Skeletal muscle tissue (tissue), 4 donors: Measurements from ENCODE around the gene MAP1LC3B. TPM values are rescaled to one million over a fixed set of nuclear protein-coding genes. Genes with fewer than 3 reads are reported as not detected.

ENCODE experiments used
- H3K27ac ChIP-seq: one replicate; pipeline ENCODE4 v1.7.0; 2013; ENCODE audit warnings: mild to moderate bottlenecking, low read depth, low read length, inconsistent platforms
- H3K27me3 ChIP-seq, 3 donors: one replicate each; pipeline ENCODE4 v1.7.0; 2013; ENCODE audit warnings: low read length in 3 of 3; ENCODE audit not compliant: control insufficient read depth in 3 of 3, insufficient read depth in 3 of 3
- H3K36me3 ChIP-seq, 3 donors: one replicate each; pipeline ENCODE4 v1.7.0; 2013; ENCODE audit warnings: low read length in 3 of 3; ENCODE audit not compliant: control insufficient read depth in 3 of 3, insufficient read depth in 3 of 3
- H3K4me1 ChIP-seq, 3 donors: one replicate each; pipeline ENCODE4 v1.7.0; 2013; ENCODE audit warnings: low read length in 3 of 3, mild to moderate bottlenecking in 3 of 3; ENCODE audit not compliant: control insufficient read depth in 3 of 3, insufficient read depth in 3 of 3
- H3K4me3 ChIP-seq, 3 donors: one replicate each; pipeline ENCODE4 v1.7.0; 2013; ENCODE audit warnings: low read length in 3 of 3
- H3K9ac ChIP-seq, 3 donors: one replicate each; pipeline ENCODE4 v1.7.0; 2013; ENCODE audit warnings: low read length in 3 of 3, mild to moderate bottlenecking in 3 of 3, moderate library complexity in 2 of 3, low read depth in 1 of 3
- H3K9me3 ChIP-seq, 3 donors: one replicate each; pipeline ENCODE4 v1.7.0; 2013; ENCODE audit warnings: low read length in 3 of 3; ENCODE audit not compliant: control insufficient read depth in 3 of 3
- total RNA-seq: library from RNA; depleted of rRNA; stranded (reverse); fragments of >200 nt; gene quantifications from one replicate; pipeline ENCODE4 v1.2.3, GENCODE V29; 2014
- donor health status: Osteomylitis.

MAP1LC3B gene
- total RNA-seq, 1 donor from 2014 or later = 20.9 TPM

DNA sequence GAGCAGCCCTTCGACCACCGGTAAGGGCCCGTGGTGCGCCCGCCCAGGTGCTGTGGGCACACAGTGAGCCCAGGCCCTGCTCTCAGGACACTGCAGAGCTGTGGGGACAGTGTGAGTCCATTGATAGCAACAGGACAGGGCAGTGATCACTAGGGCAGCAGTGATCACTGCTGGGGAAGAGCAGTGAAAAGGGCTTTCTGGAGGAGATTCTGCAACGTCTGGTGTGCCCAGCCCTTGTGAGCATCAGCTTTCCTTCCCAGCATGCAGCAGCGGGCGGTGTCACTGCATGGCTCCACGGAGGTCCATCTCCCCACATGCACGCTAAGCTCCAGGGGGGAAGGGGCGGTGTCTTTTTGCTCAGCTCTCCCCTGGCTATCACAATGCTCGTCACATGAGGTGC lies 32.1 kb downstream of the MAP1LC3B start:
- Histone ChIP-seq H3K9me3 (no peaks in the 10 kb centered on the region), H3K27me3 (no peaks in the 10 kb centered on the region), H3K9ac (no peak overlapping the region), H3K4me1 (no peaks in the 10 kb centered on the region), H3K4me3 (no peak overlapping the region), H3K36me3 (peaks cover 34 to 45% (median 34%) of the 10 kb centered on the region in 3 donors), H3K27ac (no peak overlapping the region)

DNA sequence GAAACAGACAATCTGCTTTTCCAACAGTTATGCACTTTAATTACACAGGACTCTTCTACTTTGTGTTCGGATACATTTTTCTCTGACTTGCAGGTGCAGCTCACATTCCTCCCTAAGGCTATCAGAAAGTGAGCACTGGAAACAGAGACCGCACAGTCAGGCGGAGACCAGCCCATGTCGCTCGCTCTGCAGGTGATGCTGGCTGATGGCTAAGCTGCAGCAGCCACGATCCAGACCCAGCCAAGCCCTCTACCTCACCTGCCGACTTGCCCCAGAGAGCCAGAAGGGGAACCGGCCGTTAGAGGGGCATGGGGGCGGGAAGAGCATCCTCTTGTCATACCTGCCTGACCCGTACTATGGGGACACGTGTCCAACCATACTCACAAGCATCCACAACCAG lies 33.8 kb downstream of the MAP1LC3B start:
- Histone ChIP-seq H3K36me3 (peaks cover 25 to 31% (median 26%) of the 10 kb centered on the region in 3 donors), H3K4me3 (no peak overlapping the region)

DNA sequence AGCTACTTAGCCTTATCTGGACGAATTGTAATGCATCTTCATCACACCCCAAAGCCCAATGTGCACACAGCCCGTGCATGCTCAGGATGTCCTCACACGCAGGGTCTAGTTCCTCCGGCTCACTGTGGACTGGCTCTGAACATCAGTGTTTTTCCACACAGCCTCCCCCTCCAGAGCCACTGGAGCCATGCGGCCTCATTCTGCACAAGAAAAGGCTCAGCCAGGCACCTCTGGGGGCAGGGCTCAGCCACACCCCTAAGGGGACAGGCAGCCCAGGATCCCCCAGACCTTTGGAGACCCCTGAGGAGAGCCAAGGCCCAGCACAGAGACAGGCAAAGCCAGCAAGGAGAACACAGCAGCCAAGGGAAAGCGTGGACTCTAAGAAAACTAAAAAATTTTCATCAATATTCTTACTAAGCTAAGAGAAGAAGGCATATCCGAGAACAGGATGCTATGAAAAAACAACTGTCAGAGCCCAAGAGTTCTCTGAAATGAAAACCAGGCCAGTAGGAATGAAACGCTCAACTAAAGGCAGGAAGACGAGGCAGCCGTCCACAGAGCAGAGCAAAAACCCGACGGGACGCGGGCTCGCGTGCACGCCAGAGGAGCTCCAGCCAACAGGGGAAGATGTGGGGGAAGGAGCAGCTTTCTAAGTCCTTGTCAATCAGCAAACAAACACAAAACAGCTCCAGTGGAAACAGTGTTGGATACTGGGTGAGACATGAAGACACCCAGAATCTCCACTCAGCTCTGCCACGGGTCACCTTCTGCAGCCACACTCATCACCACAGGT lies 34.5 kb downstream of the MAP1LC3B start:
- Histone ChIP-seq H3K9me3 (no peaks in the 10 kb centered on the region), H3K9ac (no peak overlapping the region), H3K36me3 (peaks cover 18 to 28% (median 25%) of the 10 kb centered on the region in 3 donors)

More for the DNA sequence above, 33.8 kb downstream of the MAP1LC3B start:
- Histone ChIP-seq H3K27ac (no peak overlapping the region), H3K27me3 (no peaks in the 10 kb centered on the region), H3K9me3 (no peaks in the 10 kb centered on the region), H3K4me1 (no peaks in the 10 kb centered on the region), H3K9ac (no peak overlapping the region)

DNA sequence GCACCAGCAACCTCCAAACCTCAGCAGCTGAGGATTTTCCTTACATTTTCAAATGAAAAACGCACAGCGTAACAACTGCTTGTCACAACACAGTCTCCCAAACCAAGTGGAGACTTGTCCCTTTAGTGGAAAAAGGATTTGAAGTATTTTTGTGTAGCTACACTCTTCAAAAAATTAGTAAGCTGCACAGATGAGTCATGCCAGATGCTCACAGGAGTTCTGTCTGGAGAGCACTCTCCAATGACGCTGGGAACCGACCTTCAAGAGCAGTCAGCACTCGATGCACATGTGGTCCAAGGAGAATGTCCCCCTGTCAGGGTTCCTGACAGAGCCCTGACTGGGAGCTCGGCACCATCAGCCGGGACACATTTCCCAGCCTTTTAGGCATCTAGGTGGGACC lies 39.8 kb downstream of the MAP1LC3B start:
- peaks cover 7 to 18% (median 13%) of the 10 kb centered on the region in 3 donors for H3K4me1 ChIP-seq
- H3K4me3 ChIP-seq = no peak overlapping the region
- H3K27me3 ChIP-seq = no peaks in the 10 kb centered on the region
- no peak overlapping the region for H3K9ac ChIP-seq
- H3K9me3 ChIP-seq = no peaks in the 10 kb centered on the region
- H3K36me3 ChIP-seq = peaks cover 4 to 14% (median 12%) of the 10 kb centered on the region in 3 donors
- H3K27ac ChIP-seq = no peak overlapping the region

More for the DNA sequence above, 34.5 kb downstream of the MAP1LC3B start:
- H3K4me3 ChIP-seq = no peak overlapping the region
- no peaks in the 10 kb centered on the region for H3K4me1 ChIP-seq
- no peaks in the 10 kb centered on the region for H3K27me3 ChIP-seq
- no peak overlapping the region for H3K27ac ChIP-seq

DNA sequence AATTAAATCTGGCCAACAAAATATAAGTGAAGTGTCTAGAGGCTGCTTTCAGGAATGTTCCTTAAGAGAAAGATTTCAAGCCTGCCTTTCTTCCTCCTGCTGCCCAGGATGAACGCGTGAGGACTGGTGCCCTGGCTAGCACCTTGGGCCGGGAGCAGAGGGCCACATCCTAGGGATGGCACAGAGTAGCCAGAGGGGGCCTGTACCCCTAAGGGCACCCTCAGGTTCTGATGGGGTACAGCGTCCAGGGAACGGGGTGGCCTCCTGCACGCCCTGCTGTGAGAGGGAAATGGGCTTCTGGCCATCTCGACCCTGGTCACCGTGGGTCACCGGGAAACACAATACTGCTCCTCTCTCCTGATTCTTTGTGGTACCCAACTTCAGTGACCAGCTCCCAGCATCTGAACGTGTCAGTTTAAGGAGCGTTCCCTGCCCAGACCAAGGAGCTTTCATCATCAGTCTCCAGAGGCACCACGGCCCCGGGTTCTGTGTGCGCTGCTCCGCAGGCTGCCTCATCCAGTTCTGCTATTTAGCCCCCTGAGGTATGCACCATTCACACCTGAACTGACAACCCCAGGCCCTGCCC lies 40.3 kb downstream of the MAP1LC3B start:
- Histone ChIP-seq H3K27me3 (no peaks in the 10 kb centered on the region), H3K27ac (no peak overlapping the region), H3K4me3 (no peak overlapping the region), H3K9ac (no peak overlapping the region), H3K9me3 (no peaks in the 10 kb centered on the region), H3K36me3 (peaks cover 4 to 13% (median 12%) of the 10 kb centered on the region in 3 donors), H3K4me1 (peaks cover 7 to 18% (median 13%) of the 10 kb centered on the region in 3 donors)

DNA sequence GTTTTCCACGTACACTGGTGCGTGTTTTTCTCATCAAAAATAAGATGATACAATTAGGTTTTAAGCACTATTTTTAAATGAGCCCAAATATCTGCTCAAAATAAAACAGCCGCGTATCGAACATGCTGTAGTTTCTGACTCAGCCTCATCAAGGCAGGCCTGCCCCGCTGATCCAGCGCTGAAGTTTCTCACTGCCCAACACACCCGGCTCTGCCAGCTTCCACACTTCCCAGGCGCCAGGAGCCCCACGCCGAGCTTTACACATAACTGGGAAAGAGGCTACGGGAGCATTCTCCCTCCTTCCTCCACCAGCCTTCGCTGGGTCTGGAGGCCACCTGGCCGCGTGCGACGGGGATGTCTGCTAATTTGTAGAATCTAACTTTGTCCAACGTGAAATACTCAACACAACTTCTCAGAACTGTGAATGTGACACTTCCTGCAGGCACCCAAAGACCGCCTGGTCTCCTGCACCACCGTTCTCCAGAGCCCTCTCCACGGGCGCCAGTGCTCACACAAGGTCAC lies 42.1 kb downstream of the MAP1LC3B start:
- no peaks in the 10 kb centered on the region for H3K9me3 ChIP-seq
- no peaks in the 10 kb centered on the region for H3K27me3 ChIP-seq
- H3K4me3 ChIP-seq = no peak overlapping the region
- peaks cover 4 to 11% (median 9%) of the 10 kb centered on the region in 3 donors for H3K36me3 ChIP-seq
- no peak overlapping the region for H3K27ac ChIP-seq
- peaks cover 7 to 18% (median 13%) of the 10 kb centered on the region in 3 donors for H3K4me1 ChIP-seq
- H3K9ac ChIP-seq = no peak overlapping the region

DNA sequence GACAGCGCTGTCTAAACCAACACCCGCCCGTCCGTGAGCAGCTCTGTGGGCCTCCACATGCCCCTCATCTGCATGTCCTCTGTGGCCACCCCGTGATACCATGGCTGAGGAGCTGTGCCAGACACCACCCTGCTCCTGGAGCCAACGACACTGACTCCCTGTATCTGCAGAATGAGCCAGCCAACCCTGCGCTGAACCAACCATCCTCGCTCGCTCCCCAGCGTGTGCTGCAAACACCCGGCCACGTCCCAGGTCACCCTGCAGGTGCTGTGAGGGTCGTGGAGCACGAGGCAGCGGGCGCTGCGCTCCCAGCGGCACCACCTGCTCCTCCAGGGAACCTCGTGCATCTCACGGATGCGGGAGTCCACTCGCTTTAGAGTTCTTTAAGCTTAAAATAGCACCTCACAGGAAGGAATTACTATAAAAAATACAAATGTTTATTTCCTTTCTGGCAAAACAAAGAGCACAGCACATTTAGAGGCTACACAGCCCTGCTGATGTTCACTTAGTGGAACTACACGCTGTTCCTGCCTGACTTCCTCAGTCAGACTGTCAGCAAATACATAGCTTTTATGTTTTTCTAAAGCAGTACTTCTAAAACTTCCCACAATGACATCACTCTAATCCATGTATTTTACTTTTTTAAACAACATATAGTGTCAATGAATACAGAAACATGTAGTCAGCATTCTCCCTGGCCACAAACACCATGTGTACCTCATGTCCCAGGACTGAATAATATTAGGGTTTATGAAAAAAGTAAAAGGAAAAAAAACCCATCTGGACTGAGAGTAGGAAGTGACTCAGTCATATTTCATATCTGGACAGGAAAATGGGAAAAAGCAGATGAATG lies 43.5 kb downstream of the MAP1LC3B start:
- Histone ChIP-seq H3K4me1 (peaks cover 7 to 18% (median 13%) of the 10 kb centered on the region in 3 donors), H3K9me3 (no peaks in the 10 kb centered on the region), H3K27me3 (no peaks in the 10 kb centered on the region), H3K9ac (no peak overlapping the region), H3K27ac (peak overlapping the region; percentile 45), H3K36me3 (peaks cover 4 to 11% (median 9%) of the 10 kb centered on the region in 3 donors), H3K4me3 (peak overlapping the region in 1 of 3 donors; percentile 37)

DNA sequence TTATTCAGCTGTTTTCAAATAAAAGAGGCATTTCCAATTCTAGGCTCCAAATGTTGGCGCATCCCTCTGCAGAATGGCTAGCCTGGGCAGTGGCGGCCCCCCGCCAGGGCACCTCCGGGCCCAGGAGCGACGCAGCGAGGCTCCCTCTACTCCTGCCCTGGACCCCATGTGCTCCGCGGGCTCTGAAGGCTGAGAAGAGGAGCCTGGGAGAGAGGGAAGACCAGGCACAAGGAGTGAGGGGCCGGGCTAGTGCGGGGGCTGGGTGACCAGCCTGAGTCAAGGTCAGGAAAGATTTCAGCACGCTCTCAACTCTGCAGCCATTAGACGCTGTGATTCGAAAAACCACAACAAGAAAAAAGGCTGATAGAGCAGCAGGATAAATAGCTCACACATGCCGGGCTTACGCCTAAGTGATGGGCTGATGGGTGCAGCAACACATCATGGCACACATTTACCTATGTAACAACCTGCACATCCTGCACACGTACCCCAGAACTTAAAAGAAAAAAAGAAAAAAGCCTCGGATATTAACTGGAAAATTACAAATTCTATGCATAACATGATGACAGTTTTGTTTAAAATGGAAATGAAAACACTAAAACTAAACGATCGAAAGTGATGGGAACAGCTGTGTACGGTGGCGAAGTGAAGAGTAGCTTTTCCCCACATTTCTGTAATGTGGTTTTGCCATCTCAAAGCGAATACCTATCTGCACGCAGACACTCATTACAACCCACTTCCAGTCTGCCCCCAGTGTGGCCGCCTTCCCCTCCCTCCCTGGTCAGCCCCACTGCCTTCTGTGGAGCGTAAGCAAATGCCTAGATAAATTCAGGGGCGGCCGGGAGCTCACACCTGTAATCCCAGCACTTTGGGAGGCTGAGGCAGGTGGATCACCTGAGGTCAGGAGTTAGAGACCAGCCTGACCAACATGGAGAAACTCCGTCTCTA lies 44.4 kb downstream of the MAP1LC3B start:
- no peaks in the 10 kb centered on the region for H3K9me3 ChIP-seq
- no peak overlapping the region for H3K9ac ChIP-seq
- no peak overlapping the region for H3K4me3 ChIP-seq
- peaks cover 4 to 9% (median 8%) of the 10 kb centered on the region in 3 donors for H3K36me3 ChIP-seq
- no peaks in the 10 kb centered on the region for H3K27me3 ChIP-seq
- H3K27ac ChIP-seq = peak overlapping the region; percentile 45
- peaks cover 7 to 18% (median 13%) of the 10 kb centered on the region in 3 donors for H3K4me1 ChIP-seq

DNA sequence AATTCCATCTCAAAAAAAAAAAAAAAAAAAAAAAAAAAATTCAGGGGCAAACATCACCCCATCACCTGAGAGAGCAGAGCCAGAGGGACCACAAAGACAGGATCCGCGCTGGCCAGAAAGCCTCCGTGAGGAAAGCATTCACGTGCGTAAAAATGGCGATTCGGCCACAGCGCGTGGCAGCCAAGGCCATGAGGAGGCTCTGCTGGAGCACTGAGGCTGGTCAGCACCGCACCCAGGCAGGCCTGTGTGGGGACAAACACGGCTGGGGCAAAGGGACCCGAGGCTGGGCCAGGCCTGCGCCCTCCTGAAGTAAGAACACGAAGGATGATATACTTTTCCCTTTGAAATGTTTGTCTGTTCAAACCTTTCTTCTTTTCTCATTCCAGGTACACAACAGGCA lies 45.2 kb downstream of the MAP1LC3B start:
- Histone ChIP-seq H3K9me3 (no peaks in the 10 kb centered on the region), H3K4me3 (no peak overlapping the region), H3K4me1 (peaks cover 9 to 24% (median 13%) of the 10 kb centered on the region in 3 donors), H3K27ac (no peak overlapping the region), H3K9ac (no peak overlapping the region), H3K36me3 (peaks cover 2 to 4% (median 3%) of the 10 kb centered on the region in 3 donors), H3K27me3 (no peaks in the 10 kb centered on the region)
